Measurements from ENCODE around the gene NCKIPSD.

The NCKIPSD gene

DNA sequence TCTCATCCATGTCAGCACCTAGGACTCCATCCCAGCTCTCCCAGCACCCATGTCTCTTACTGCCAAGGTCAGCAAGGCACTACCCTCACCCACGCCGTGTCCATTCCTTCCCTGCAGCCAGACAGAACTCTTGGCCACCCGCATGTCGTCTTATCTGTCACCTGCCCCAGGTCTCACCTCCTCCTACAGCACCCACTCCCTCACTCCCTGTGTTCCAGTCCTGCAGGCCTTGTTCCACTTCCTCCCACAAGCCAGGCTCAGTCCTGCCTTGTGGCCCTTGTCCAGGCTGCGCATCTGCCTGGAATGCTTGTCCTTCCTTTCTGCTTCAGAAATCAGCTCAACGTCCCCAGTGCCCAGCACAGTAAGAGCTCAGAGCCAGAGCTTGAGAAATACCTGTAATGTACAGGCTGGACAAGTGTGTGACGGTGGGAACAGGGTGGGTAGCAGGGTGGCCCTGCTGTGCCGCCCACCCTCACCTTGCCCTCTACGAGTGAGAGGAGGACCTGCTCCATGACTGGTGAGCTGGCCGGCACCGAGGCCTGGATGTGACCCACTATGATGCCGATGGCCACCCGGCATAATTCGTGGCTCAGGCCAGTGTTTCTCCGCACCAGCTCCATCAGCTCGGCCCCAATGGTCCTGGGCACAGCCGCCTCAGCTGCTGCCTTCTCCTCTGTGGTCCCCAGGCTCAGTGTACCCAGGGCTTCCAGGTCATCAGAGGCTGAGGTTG lies 4.7 kb downstream of the NCKIPSD start:
- TF ChIP-seq, protein P1, sequence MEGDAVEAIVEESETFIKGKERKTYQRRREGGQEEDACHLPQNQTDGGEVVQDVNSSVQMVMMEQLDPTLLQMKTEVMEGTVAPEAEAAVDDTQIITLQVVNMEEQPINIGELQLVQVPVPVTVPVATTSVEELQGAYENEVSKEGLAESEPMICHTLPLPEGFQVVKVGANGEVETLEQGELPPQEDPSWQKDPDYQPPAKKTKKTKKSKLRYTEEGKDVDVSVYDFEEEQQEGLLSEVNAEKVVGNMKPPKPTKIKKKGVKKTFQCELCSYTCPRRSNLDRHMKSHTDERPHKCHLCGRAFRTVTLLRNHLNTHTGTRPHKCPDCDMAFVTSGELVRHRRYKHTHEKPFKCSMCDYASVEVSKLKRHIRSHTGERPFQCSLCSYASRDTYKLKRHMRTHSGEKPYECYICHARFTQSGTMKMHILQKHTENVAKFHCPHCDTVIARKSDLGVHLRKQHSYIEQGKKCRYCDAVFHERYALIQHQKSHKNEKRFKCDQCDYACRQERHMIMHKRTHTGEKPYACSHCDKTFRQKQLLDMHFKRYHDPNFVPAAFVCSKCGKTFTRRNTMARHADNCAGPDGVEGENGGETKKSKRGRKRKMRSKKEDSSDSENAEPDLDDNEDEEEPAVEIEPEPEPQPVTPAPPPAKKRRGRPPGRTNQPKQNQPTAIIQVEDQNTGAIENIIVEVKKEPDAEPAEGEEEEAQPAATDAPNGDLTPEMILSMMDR (IDR thresholded peaks at IDR 0.05; ENCODE audit: control extremely low read depth, extremely low read depth, low read depth, missing control alignments), result no peak
- CTCF ChIA-PET, result interaction anchor here (0.9 to 2.1 kb wide), 4 partner anchors 11 to 245 kb away, joined by 3 to 4 read pairs (median 3); no protein-coding TSS in a partner anchor
- no peak for DNase-seq (ENCODE audit: extremely low spot score)
- POLR2A ChIA-PET, result no interaction called here

DNA sequence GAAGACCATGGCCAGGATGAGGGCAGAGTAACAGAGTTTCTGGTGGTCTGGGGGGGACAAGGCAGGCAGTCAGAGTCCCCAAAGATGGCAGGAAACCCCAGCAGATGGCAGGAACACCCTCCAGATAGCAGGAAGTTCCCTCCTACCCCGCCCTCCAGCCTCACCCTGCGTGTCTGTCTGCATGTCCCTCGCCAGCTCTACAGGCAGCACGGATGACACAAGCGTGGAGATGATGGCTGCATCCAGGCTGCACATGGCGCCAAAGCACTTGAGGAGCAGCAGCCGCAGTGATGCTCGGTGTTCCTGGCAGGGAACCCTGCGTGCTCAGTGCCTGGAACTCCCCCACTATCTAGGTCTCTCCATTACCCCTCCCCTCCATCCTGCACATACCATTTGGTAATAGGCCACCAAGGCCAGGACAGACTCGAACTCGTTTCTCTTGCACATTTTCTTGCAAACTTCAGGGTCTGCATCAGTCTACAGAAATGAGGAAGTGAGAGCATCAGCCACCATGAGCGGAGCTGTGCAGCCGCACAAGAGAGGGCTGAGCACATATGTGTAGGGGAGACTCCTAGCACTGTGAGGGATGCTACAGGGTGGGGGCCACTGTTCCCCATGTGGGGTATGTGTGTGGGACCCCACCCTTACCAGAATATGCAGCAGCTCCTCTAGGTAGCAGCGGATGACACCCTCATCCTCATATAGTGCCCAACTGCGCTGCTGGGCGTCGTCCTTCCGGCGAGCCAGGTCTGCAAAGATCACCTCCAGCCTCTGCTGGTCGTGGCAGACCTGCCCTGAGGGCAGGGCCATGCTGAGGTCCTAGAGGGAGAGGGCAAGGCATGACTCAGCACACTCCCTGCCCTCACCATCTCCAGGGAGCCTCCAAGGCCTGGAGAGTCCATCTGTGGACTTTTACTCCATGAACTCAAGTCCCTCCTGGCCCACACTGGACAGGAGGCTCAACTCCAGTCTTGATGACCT lies 6.0 kb downstream of the NCKIPSD start:
- TF ChIP-seq, protein P1 (IDR thresholded peaks at IDR 0.05; ENCODE audit: control extremely low read depth, extremely low read depth, low read depth, missing control alignments), result no peak
- DNase-seq (ENCODE audit: extremely low spot score), result peak; percentile 46
- ChIA-PET POLR2A (no interaction called here), CTCF (interaction anchor here (0.9 to 2.1 kb wide), 4 partner anchors 15 to 244 kb away, joined by 3 to 4 read pairs (median 3); no protein-coding TSS in a partner anchor)

DNA sequence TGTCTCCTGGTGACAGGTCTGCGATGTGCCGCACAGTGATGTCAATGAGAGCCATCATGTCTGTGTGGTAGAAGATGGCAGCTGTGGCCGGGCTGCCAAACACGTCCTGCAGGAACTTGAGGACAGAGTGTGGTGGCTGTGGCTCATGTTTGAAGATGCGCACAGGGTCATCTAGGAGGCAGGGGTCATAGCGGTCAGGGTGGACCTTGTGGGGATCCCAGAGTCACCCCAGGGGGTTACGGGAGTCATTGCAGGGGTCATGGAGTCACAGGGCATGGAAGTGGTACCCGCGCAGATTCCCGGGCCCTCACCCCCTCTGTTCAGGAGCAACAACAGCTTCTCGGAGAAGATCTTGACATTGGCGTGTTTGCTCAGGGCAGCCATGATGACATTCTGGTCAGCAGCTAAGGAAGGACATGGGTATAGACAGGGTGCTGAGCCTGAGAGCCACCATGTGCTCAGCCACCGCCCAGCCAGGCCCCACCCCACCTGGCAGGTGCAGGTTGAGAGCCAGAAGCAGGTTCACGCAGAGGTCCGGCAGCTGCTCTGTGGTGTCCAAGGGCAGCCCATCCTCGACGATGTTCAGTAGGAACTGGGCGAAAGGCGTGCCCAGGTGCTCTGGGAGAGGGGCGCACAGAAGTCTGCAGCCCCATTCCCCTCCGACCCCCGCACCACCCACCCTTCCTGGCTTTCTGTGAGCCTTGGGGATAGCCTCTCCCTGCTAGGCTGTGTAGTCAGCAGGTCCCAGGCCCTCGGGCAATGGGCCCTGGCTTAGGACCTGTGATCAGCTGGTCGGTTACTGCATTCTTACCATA lies 6.9 kb downstream of the NCKIPSD start:
- ChIA-PET CTCF (interaction anchor here (1.3 to 2.1 kb wide), 2 partner anchors 19 to 61 kb away, joined by 3 to 4 read pairs; no protein-coding TSS in a partner anchor), POLR2A (no interaction called here)
- no peak for DNase-seq (ENCODE audit: extremely low spot score)
- TF ChIP-seq, protein P1 (IDR thresholded peaks at IDR 0.05; ENCODE audit: control extremely low read depth, extremely low read depth, low read depth, missing control alignments), result no peak

DNA sequence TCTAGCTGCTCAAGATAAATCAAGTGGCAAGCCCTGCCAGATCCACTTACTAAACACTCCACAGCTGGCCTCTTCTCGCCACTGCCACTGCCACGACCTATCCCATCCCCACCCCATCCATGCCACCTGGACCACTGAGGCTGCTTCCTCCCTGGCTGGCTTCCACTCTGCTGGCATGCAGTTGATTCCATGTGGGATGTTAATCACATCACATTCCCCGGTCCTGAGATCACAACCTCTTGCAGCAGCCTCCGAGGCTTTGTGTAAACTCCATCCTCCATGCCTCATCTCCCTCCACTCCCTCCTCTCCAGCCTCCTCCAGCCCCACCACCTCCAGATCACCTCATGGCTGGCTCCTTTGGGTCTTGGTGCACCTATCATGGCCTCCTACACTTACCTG lies 7.7 kb downstream of the NCKIPSD start:
- CTCF ChIA-PET, result interaction anchor here (0.8 kb wide), 1 partner anchor 14 kb away, joined by 3 read pairs; no protein-coding TSS in a partner anchor
- POLR2A ChIA-PET, result no interaction called here
- no peak for DNase-seq (ENCODE audit: extremely low spot score)
- TF ChIP-seq, protein P1 (IDR thresholded peaks at IDR 0.05; ENCODE audit: control extremely low read depth, extremely low read depth, low read depth, missing control alignments), result no peak

DNA sequence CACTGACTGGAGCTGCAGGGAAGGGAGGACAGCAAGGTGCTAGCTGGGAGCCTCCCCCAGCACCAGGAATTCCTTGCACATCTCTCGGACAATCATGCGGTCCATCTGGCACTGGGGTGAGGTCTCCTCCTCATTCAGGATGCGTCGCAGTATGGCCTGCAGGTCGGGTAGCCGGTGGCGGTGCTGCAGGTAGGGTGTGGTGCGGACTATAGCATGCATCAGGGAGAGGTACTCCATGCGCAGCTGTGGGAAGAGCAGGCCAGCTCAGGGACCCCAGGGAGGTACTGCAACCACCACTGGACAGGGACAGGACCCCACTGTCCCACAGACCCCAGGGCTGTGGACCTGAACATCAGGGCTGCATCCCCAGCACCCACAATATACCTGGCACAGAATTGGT lies 11.2 kb downstream of the NCKIPSD start:
- ChIA-PET CTCF (interaction anchor here (1.2 to 4.6 kb wide), 8 partner anchors 9 to 338 kb away, joined by 3 to 14 read pairs (median 8); partner anchors contain the start of genes NCKIPSD and SLC26A6), POLR2A (interaction anchor here (1.0 kb wide), 1 partner anchor 10 kb away, joined by 3 read pairs; no protein-coding TSS in a partner anchor)
- no peak for DNase-seq (ENCODE audit: extremely low spot score)
- TF ChIP-seq, protein P1 (IDR thresholded peaks at IDR 0.05; ENCODE audit: control extremely low read depth, extremely low read depth, low read depth, missing control alignments), result no peak

Measured in GM10248 (cell line).